NCI-H345 (cell line): ENCODE results near the gene TNNC1.

Source experiments
- DNase-seq: peaks from one replicate; lab custom pipeline; 2025; lab: John Stamatoyannopoulos, UW

TNNC1 gene

DNA sequence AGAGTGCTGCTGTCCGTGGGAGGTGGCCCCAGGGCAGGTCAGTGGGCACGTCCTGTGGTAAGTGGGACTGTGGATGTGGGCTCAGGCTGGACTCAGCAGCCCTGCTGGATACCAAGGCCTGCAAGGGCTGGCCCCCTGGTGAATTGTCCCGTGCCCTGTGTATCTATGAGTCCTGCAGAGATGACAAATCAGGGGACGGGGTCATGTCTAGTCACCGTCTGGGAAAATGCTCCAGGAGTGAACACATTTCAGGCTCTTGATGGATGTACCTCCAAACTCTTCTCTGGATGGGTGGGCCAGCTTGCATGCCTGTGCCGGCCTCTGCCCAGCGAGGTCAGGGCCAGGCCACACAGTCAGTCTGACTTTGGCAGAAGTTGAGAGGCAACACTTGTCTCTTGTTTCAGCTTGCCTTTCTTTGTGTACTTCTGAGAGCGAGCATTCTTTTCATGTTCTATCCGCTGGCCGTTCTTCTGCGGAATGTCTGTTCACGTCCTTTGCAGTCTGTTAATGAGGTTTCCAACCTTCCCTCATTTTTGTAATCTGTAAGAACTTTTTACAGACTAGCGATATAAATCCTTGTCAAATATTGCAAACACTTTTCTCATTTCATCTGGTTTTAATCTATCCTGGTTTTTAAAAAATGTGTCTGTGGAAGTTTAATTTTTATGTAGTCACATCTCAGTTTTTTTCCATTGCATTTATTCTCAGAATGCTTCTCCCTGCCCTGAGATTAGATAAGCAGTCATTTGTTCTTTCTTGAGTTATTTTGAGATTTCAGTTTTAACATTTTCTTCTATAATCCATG lies 29.9 kb upstream of the TNNC1 start:
- no peak for DNase-seq

DNA sequence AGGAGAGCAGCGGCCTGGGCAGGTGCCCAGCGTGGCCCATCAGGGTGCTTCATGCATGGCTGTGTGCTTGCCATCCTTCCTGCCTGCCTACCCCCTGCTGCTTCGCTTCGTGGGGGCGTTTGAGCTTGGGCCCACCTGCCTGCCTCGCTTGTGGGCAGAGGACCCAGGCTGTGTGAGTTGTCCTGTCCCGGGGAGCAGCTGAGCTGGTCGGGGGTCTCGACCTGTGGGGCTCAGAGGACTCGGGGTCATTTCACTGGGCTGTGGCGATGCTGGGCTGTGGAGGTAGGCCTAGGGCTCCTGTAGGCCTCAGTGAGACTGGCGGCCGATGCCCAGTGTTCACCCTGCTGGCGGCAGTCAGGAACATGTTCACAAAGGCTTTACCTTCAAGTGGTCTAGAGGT lies 29.2 kb upstream of the TNNC1 start:
- DNase-seq, result no peak

- DNase-seq, result no peak
Observed at GRCh38 chr3:52481819-52482521, 28.1 kb upstream of the TNNC1 start.

DNA sequence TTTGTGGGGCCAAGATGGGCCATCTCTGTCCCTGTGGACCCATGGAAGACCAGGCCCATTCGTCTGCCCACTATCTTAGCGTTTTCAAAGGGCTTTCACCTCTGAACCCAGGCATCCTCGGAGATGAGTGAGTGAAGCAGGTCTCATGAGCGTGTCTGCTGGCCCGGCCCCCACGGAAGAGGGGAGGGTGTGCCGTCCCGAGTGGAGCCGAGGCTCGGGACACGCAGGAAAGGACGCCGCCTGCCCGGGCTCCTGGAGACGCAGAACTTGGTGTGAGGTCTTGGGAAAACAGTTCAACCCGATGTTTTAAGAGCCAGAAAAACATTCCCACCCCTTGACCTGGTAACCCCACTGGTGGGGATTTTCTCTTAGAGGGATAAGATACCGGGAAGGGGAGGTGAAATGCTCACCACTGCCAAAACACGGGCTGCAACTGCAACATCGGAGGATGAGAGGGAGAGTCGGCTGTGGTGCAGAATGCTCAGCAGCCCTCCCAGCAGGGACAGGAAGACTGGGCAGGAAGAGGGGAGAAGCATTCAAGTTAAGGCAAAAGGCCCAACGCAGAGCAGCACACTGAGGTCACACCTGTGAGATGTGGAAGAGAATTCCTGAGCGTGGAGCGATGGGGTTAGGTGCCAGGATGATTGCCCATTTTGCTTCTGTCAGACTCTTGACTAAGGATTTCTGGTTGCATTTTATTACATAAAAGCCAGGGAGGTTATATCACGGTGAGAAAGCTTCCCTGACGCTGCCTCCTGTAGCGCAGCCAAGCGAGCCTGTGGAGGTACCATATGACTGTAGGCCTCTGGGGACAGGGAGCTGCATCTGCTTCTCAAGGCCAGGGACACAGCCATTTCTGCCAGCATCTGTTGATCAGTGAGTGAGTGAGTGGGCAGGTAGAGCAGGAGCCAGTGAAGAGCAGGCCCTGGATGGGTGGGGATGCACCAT lies 27.2 kb upstream of the TNNC1 start:
- no peak for DNase-seq

GRCh38 chr3:52479877-52480575 lies 26.2 kb upstream of the TNNC1 start:
- no peak for DNase-seq

DNA sequence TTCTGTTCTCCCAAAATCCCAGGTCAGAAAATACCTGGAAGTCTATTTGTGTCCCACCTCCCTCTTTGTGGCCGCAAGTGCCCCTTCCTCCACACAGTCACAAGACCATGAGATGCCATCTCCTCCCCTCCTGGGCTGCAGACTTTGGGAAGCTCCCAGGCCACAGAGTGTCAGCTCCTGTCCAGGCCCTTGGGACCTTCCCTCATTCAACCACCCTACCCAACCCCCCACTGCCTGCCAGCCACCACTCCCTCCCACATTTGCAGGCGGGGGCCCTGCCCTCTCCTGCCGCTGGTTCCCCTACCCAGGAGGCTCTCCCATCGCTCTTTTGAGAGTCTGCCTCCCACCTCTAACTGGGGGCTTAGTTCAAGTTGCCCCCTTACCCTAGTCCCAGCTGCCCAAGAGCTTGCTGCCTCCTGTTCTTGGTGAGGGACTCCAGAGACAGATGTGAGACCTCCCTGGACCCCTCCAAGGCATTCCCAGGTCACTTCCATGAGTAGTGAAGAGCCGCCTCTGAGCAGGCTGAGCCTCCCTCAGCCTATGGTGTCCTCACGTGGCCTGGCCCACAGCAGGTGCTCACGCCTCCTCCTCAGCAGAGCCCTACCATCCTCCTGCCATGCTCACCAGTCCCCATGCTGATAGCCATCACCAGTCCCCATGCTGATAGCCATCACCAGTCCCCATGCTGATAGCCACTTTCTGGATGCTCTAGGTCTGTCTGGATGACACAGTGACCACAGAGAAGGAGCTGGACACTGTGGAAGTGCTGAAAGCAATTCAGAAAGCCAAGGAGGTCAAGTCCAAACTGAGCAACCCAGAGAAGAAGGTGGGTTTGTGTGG lies 25.4 kb upstream of the TNNC1 start:
- no peak for DNase-seq

DNA sequence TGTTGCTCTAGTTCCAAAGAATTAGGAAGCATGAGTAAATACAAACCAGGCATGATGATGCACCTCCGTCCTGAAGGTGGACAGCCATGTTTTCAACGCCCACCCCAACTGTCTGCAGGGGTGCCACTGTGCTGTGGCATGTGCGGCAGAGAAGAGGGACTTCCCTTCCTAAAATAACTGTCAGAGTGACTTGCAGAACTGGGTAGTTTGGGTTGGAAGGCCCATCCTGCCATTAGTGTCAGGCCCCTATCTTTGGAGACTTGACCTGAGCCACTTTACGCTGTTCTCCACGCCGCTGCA lies 23.9 kb upstream of the TNNC1 start:
- no peak for DNase-seq

- DNase-seq, result no peak
Observed at GRCh38 chr3:52477076-52477795, 23.4 kb upstream of the TNNC1 start.

- no peak for DNase-seq
Observed at GRCh38 chr3:52473026-52473425, 19.2 kb upstream of the TNNC1 start.

DNA sequence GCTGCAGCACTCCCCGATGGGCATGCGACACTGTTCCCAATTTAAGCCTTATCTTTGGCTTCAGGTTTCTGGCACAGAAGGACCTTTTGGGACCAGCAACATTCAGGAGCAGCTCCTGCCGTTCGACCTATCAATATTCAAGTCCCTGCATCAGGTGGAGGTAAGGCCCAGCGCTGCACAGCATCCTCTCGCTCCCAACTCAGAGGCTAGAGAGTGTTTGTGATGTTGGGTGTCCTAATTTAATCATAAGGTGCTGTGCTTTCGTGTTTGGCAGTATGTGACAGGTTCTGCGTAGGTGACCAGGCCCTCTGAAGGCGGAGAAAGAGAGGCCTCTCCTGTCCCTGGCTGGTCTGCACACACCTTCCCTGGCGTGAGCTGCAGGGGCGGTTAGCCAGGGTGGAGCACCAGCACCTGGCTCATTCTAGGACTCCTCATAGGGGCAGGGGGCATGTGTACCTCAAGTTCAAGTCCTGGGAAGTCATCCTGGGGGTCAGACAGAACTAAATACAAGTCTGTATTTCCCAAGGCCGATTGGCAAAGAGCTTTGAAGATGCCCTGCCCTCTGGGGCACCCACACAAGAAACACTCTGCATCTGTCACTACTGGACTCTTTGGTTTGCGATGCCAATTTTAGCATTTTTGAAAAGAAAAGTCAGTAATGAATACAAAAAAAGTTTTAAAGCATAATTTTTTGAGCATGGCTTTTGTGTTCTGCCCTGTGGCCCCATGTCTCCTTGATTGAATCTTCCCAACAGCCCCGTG lies 18.6 kb upstream of the TNNC1 start:
- DNase-seq, result no peak

GRCh38 chr3:52471371-52472238 lies 17.8 kb upstream of the TNNC1 start:
- DNase-seq, result no peak

- no peak for DNase-seq
Observed at GRCh38 chr3:52470920-52471319, 17.1 kb upstream of the TNNC1 start.

DNA sequence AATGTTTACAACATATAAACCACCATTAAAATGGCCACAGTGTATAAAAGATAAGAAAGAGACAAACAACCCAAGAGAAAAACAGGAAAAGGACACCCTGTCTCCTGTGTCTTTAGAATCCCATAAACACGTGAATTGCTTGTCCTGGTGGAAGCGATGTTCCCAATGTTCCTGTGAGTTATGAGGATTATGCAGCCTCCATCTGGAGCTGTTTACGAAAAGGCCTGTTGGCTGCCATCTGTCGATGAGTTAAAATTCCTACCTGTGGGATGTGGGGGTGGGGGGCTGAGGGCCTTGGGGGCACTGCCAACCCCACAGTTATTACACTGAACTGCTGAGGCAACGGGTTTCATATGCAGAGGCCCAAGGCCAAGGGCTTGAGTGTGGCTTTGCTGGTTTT lies 15.2 kb upstream of the TNNC1 start:
- DNase-seq, result no peak

- DNase-seq, result no peak
Observed at GRCh38 chr3:52468336-52468735, 14.5 kb upstream of the TNNC1 start.

DNA sequence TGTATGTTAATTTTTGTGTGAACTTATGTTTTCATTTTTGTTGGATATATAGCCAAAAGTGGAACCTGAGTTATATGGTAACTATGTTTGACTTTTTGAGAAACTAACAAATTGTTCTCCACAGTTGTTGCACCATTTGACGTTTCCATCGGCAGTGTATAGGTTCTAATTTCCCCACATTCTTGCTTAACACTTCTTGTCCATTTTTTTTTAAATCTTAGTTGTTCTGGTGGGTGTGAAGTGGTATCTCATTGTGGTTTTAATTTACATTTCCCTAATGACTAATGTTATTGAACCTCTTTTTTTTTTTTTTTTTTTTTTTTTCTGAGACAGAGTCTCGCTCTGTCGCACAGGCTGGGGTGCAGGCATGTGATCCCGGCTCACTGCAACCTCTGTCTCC lies 9.6 kb upstream of the TNNC1 start:
- DNase-seq, result no peak

DNA sequence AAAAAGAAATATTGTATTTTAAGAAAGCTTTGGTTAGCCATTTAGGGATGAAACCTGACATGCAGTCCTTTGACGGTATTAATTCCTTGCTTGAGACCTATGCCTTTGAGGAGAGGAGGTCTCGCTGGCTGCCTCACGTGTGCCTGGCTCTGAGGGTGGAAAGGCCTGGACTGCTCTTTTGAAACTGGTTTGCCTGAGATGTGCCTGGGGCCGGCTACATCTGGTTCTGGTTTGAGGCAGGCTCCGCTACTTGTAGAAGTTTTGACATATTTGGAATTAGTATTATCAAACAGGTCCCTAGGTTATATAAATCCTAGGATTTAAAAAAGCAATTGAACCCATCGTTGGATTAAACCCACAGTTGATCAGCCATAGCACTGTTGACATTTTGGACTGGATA lies 8.0 kb upstream of the TNNC1 start:
- no peak for DNase-seq

DNA sequence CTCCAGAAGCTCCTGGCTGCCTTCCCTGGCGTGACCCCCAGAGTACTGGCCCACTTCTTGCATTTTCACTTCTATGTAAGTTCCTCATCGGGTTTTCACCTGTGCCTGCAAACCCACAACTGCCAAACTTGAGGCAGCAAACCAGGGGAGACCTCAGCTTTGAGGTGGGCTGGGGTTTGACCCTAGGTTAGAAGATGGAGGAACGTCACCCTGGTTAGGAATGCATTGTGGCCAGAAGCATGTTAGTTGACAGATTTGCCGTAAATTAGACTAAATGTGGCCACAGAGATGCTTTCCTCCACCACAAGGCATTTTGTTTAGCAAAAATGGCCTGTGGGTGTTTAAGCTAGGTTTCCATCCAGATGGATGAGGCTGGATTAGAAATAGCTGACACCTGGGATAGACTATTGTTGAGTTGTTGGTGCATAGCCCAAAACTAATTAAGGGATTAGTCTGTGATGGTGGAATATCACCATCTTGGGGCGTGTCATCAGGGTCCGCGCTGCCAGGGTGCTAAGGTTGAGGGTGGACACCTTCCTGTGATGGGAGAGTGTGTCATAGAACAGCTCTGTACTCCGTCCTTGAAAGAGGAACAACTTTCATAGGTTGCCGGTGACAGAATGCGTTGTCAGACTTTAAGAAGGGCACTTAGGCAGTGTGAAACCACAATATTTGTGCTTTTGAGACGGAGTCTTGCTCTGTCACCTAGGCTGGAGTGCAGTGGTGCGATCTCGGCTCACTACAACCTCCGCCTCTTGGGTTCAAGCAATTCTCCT lies 5.1 kb upstream of the TNNC1 start:
- DNase-seq, result no peak
